Measurements from ENCODE around the gene ABCC6. TPM values are rescaled to one million over a fixed set of nuclear protein-coding genes. Genes with fewer than 3 reads are reported as not detected.

ABCC6 gene
- total and polyA plus RNA-seq, 2 donors (not counting 1 experiment from before 2014, with no cell fraction given), result 0.27 TPM; not detected in 1

- no peak overlapping the region for H3K4me2 ChIP-seq (replicated peaks; ENCODE audit: low read depth, low read length, poor library complexity, severe bottlenecking)
- H3K4me1 ChIP-seq (ENCODE audit: control insufficient read depth in 2 of 2, insufficient read depth in 2 of 2, low read length in 2 of 2), result no peaks in the 10 kb centered on the region
- no peak for TF ChIP-seq EZH2 (IDR thresholded peaks at IDR 0.05; ENCODE audit: borderline replicate concordance, insufficient read depth, low read depth, low read length, poor library complexity, severe bottlenecking)
- no peak overlapping the region for H3K27ac ChIP-seq (ENCODE audit: low read length in 2 of 2)
- no peak overlapping the region for H2AFZ ChIP-seq (ENCODE audit: insufficient read depth, low read depth, low read length, poor library complexity, severe bottlenecking)
- no peaks in the 10 kb centered on the region for H4K20me1 ChIP-seq (ENCODE audit: control insufficient read depth, insufficient read depth, low read length, poor library complexity, severe bottlenecking)
- H3K4me3 Mint-ChIP-seq, result no peak overlapping the region
- no peaks in the 10 kb centered on the region for H3K36me3 ChIP-seq (replicated peaks in 1 of 2; ENCODE audit: control extremely low read depth in 1 of 2, control insufficient read depth in 1 of 2, extremely low read depth in 1 of 2, insufficient read depth in 2 of 2, low read length in 1 of 2)
- no peaks in the 10 kb centered on the region for H3K9me3 ChIP-seq (ENCODE audit: control extremely low read depth in 1 of 3, control insufficient read depth in 2 of 3, insufficient read depth in 1 of 3, low read length in 2 of 3)
- H3K79me2 ChIP-seq (ENCODE audit: control insufficient read depth, insufficient read depth, low read length), result no peaks in the 10 kb centered on the region
- H3K27me3 ChIP-seq (replicated peaks in 1 of 4; ENCODE audit: control extremely low read depth in 1 of 4, control insufficient read depth in 3 of 4, insufficient read depth in 4 of 4, low read length in 3 of 4), result no peaks in the 10 kb centered on the region
- no peak overlapping the region for H3K27ac Mint-ChIP-seq
- CTCF ChIA-PET, result no interaction called here
- ATAC-seq (ENCODE audit: low read depth) (no peak), DNase-seq (no peak)
- no peak overlapping the region for H3K9ac ChIP-seq (ENCODE audit: low read length)
- H3K4me3 ChIP-seq (ENCODE audit: control extremely low read depth in 1 of 5, extremely low read depth in 1 of 5, insufficient read depth in 1 of 5, low read depth in 2 of 5, low read length in 4 of 5), result no peak overlapping the region
- H3K9me3 Mint-ChIP-seq (ENCODE audit: insufficient read depth), result no peaks in the 10 kb centered on the region
- no peaks in the 10 kb centered on the region for H3K4me1 Mint-ChIP-seq
- 88% methylated on average over 12 of the region's 13 CpGs for WGBS (ENCODE audit: insufficient coverage)
- intact Hi-C loops (cut with micrococcal nuclease), result no loop called here
- H3K27me3 Mint-ChIP-seq, result peaks cover 17% of the 10 kb centered on the region
- POLR2A ChIA-PET, result no interaction called here
These were observed 34.5 kb downstream of the ABCC6 start for GRCh38 chr16:16188827-16189226.

DNA sequence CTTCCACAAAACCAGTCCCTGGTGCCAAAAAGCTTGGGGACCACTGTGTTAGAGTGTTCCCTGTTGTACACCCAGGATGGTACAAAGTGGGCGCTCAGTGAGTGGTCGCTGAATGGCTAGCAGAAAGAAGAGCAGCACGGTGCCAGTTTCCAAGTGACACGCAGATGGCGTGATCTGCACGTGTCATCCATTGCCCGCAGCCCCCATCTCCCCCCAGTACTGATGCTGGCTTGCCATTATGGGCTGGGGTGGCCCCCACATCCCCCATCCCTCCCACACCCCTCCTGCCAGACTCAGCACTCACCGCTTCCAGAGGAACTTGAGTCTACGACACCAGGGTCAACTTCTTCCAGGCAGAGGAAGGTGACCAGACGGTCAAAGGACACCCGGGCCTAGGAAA lies 36.5 kb downstream of the ABCC6 start:
- intact Hi-C loops (cut with micrococcal nuclease), result no loop called here

More for the DNA sequence above, 36.5 kb downstream of the ABCC6 start:
- Histone ChIP-seq H2AFZ (ENCODE audit: insufficient read depth, low read depth, low read length, poor library complexity, severe bottlenecking) (no peak overlapping the region), H3K4me2 (replicated peaks; ENCODE audit: low read depth, low read length, poor library complexity, severe bottlenecking) (no peak overlapping the region), H3K4me1 (ENCODE audit: control insufficient read depth in 2 of 2, insufficient read depth in 2 of 2, low read length in 2 of 2) (no peaks in the 10 kb centered on the region), H3K9ac (ENCODE audit: low read length) (no peak overlapping the region), H4K20me1 (ENCODE audit: control insufficient read depth, insufficient read depth, low read length, poor library complexity, severe bottlenecking) (no peaks in the 10 kb centered on the region), H3K4me3 (ENCODE audit: control extremely low read depth in 1 of 5, extremely low read depth in 1 of 5, insufficient read depth in 1 of 5, low read depth in 2 of 5, low read length in 4 of 5) (no peak overlapping the region), H3K36me3 (replicated peaks in 1 of 2; ENCODE audit: control extremely low read depth in 1 of 2, control insufficient read depth in 1 of 2, extremely low read depth in 1 of 2, insufficient read depth in 2 of 2, low read length in 1 of 2) (no peaks in the 10 kb centered on the region), H3K79me2 (ENCODE audit: control insufficient read depth, insufficient read depth, low read length) (no peaks in the 10 kb centered on the region), H3K27me3 (replicated peaks in 1 of 4; ENCODE audit: control extremely low read depth in 1 of 4, control insufficient read depth in 3 of 4, insufficient read depth in 4 of 4, low read length in 3 of 4) (no peaks in the 10 kb centered on the region), H3K27ac (ENCODE audit: low read length in 2 of 2) (no peak overlapping the region), H3K9me3 (ENCODE audit: control extremely low read depth in 1 of 3, control insufficient read depth in 2 of 3, insufficient read depth in 1 of 3, low read length in 2 of 3) (no peaks in the 10 kb centered on the region)
- no peaks in the 10 kb centered on the region for H3K4me1 Mint-ChIP-seq
- ATAC-seq (ENCODE audit: low read depth) (no peak), DNase-seq (no peak)
- no peak overlapping the region for H3K27ac Mint-ChIP-seq
- TF ChIP-seq EZH2 (IDR thresholded peaks at IDR 0.05; ENCODE audit: borderline replicate concordance, insufficient read depth, low read depth, low read length, poor library complexity, severe bottlenecking), result no peak
- TF ChIP-seq, protein P1, sequence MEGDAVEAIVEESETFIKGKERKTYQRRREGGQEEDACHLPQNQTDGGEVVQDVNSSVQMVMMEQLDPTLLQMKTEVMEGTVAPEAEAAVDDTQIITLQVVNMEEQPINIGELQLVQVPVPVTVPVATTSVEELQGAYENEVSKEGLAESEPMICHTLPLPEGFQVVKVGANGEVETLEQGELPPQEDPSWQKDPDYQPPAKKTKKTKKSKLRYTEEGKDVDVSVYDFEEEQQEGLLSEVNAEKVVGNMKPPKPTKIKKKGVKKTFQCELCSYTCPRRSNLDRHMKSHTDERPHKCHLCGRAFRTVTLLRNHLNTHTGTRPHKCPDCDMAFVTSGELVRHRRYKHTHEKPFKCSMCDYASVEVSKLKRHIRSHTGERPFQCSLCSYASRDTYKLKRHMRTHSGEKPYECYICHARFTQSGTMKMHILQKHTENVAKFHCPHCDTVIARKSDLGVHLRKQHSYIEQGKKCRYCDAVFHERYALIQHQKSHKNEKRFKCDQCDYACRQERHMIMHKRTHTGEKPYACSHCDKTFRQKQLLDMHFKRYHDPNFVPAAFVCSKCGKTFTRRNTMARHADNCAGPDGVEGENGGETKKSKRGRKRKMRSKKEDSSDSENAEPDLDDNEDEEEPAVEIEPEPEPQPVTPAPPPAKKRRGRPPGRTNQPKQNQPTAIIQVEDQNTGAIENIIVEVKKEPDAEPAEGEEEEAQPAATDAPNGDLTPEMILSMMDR (IDR thresholded peaks at IDR 0.05), result no peak
- no peaks in the 10 kb centered on the region for H3K9me3 Mint-ChIP-seq (ENCODE audit: insufficient read depth)
- no peak overlapping the region for H3K4me3 Mint-ChIP-seq
- ChIA-PET CTCF (interaction anchor here (0.6 to 1.2 kb wide), 2 partner anchors 23 to 1546 kb away, joined by 3 to 4 read pairs; no protein-coding TSS in a partner anchor), POLR2A (no interaction called here)
- peaks cover 10% of the 10 kb centered on the region for H3K27me3 Mint-ChIP-seq
- WGBS (ENCODE audit: insufficient coverage), result 91% methylated on average over 11 of the region's 11 CpGs
